ENCODE measurements around the gene NUP62CL.
A peak's percentile ranks its signal among the peaks of the same experiment; 100 is the strongest.
"Not testable (repeated sequence)": the region's sequence is repeated elsewhere in the genome, so short reads cannot be mapped to it uniquely, and the experiment has no call there.

The NUP62CL gene

GRCh38 chrX:107167163-107167921, 38.9 kb downstream of the NUP62CL start:
- no peak for ATAC-seq
- no peak overlapping the region for H3K27ac Mint-ChIP-seq

GRCh38 chrX:107157618-107158017, 48.6 kb downstream of the NUP62CL start:
- not testable (repeated sequence) for H3K27me3 Mint-ChIP-seq, ATAC-seq, H3K4me1 Mint-ChIP-seq, H3K4me3 Mint-ChIP-seq, H3K9me3 Mint-ChIP-seq, H3K36me3 Mint-ChIP-seq, H3K27ac Mint-ChIP-seq

More at GRCh38 chrX:107167163-107167921, 38.9 kb downstream of the NUP62CL start:
- Mint-ChIP-seq H3K4me3 (no peak overlapping the region), H3K9me3 (no peaks in the 10 kb centered on the region), H3K36me3 (no peaks in the 10 kb centered on the region), H3K27me3 (no peaks in the 10 kb centered on the region), H3K4me1 (no peaks in the 10 kb centered on the region)

- not testable (repeated sequence) for ATAC-seq, H3K4me1 Mint-ChIP-seq, H3K9me3 Mint-ChIP-seq, H3K36me3 Mint-ChIP-seq, H3K27ac Mint-ChIP-seq, H3K27me3 Mint-ChIP-seq
- peak overlapping the region; percentile 50 for H3K4me3 Mint-ChIP-seq
These were observed 50.4 kb downstream of the NUP62CL start for GRCh38 chrX:107155621-107156430.

- no peak for ATAC-seq
- H3K9me3 Mint-ChIP-seq, result no peaks in the 10 kb centered on the region
- H3K4me3 Mint-ChIP-seq, result peak overlapping the region; percentile 50
- H3K27ac Mint-ChIP-seq, result no peak overlapping the region
- no peaks in the 10 kb centered on the region for H3K27me3 Mint-ChIP-seq
- H3K4me1 Mint-ChIP-seq, result no peaks in the 10 kb centered on the region
- no peaks in the 10 kb centered on the region for H3K36me3 Mint-ChIP-seq
These were observed 51.2 kb downstream of the NUP62CL start for GRCh38 chrX:107154787-107155620.

- Mint-ChIP-seq H3K27ac (no peak overlapping the region), H3K4me3 (no peak overlapping the region), H3K4me1 (no peaks in the 10 kb centered on the region), H3K27me3 (no peaks in the 10 kb centered on the region), H3K36me3 (no peaks in the 10 kb centered on the region), H3K9me3 (no peaks in the 10 kb centered on the region)
- no peak for ATAC-seq
These were observed 53.2 kb downstream of the NUP62CL start for GRCh38 chrX:107153005-107153404.

GRCh38 chrX:107146670-107147069, 59.6 kb downstream of the NUP62CL start:
- no peak overlapping the region for H3K4me3 Mint-ChIP-seq
- ATAC-seq, result no peak
- H3K36me3 Mint-ChIP-seq, result no peaks in the 10 kb centered on the region
- H3K9me3 Mint-ChIP-seq, result no peaks in the 10 kb centered on the region
- H3K4me1 Mint-ChIP-seq, result no peaks in the 10 kb centered on the region
- H3K27me3 Mint-ChIP-seq, result no peaks in the 10 kb centered on the region
- no peak overlapping the region for H3K27ac Mint-ChIP-seq

- H3K4me3 Mint-ChIP-seq, result no peak overlapping the region
- ATAC-seq, result no peak
- no peak overlapping the region for H3K27ac Mint-ChIP-seq
- no peaks in the 10 kb centered on the region for H3K27me3 Mint-ChIP-seq
- no peaks in the 10 kb centered on the region for H3K9me3 Mint-ChIP-seq
- H3K4me1 Mint-ChIP-seq, result no peaks in the 10 kb centered on the region
- no peaks in the 10 kb centered on the region for H3K36me3 Mint-ChIP-seq
These were observed 70.3 kb downstream of the NUP62CL start for GRCh38 chrX:107135965-107136307.

GRCh38 chrX:107135049-107135964, 70.9 kb downstream of the NUP62CL start:
- Mint-ChIP-seq H3K27me3 (no peaks in the 10 kb centered on the region), H3K4me1 (no peaks in the 10 kb centered on the region), H3K4me3 (no peak overlapping the region), H3K9me3 (no peaks in the 10 kb centered on the region), H3K27ac (no peak overlapping the region), H3K36me3 (no peaks in the 10 kb centered on the region)
- no peak for ATAC-seq

GRCh38 chrX:107123750-107124149, 82.5 kb downstream of the NUP62CL start:
- no peak overlapping the region for H3K4me3 Mint-ChIP-seq
- H3K9me3 Mint-ChIP-seq, result no peaks in the 10 kb centered on the region
- ATAC-seq, result no peak
- H3K36me3 Mint-ChIP-seq, result no peaks in the 10 kb centered on the region
- no peak overlapping the region for H3K27ac Mint-ChIP-seq
- no peaks in the 10 kb centered on the region for H3K4me1 Mint-ChIP-seq
- no peaks in the 10 kb centered on the region for H3K27me3 Mint-ChIP-seq

- Mint-ChIP-seq H3K27ac (peak overlapping the region; percentile 96), H3K4me1 (peaks cover 21% of the 10 kb centered on the region), H3K27me3 (no peaks in the 10 kb centered on the region), H3K36me3 (peaks cover 20% of the 10 kb centered on the region), H3K9me3 (no peaks in the 10 kb centered on the region), H3K4me3 (peak overlapping the region; percentile 100)
- ATAC-seq, result no peak
These were observed 87.0 kb downstream of the NUP62CL start for GRCh38 chrX:107119283-107119682.

GRCh38 chrX:107118322-107119147, 87.7 kb downstream of the NUP62CL start, which contains the start of gene RBM41:
TSS of gene RBM41 (minus strand) at chrX:107118822. CDS start at chrX:107118773, 49 bp downstream.
- peak within 1 kb of the TSS; percentile 96 for H3K27ac Mint-ChIP-seq
- peak; percentile 100 for ATAC-seq
- H3K9me3 Mint-ChIP-seq, result no peaks in the 10 kb centered on the region
- H3K36me3 Mint-ChIP-seq, result peaks cover 28% of the 10 kb centered on the region
- peak within 1 kb of the TSS; percentile 100 for H3K4me3 Mint-ChIP-seq
- peaks cover 28% of the 10 kb centered on the region for H3K4me1 Mint-ChIP-seq
- H3K27me3 Mint-ChIP-seq, result no peaks in the 10 kb centered on the region

GRCh38 chrX:107117993-107118321, 88.3 kb downstream of the NUP62CL start:
- Mint-ChIP-seq H3K4me1 (peaks cover 28% of the 10 kb centered on the region), H3K36me3 (peaks cover 31% of the 10 kb centered on the region), H3K27ac (peak overlapping the region; percentile 96), H3K4me3 (peak overlapping the region; percentile 100), H3K27me3 (no peaks in the 10 kb centered on the region), H3K9me3 (no peaks in the 10 kb centered on the region)
- ATAC-seq, result no peak

- no peak overlapping the region for H3K4me3 Mint-ChIP-seq
- no peak for ATAC-seq
- H3K27ac Mint-ChIP-seq, result no peak overlapping the region
- no peaks in the 10 kb centered on the region for H3K27me3 Mint-ChIP-seq
- H3K9me3 Mint-ChIP-seq, result no peaks in the 10 kb centered on the region
- peaks cover 46% of the 10 kb centered on the region for H3K36me3 Mint-ChIP-seq
- peaks cover 17% of the 10 kb centered on the region for H3K4me1 Mint-ChIP-seq
These were observed 98.8 kb downstream of the NUP62CL start for GRCh38 chrX:107107459-107107858.

- H3K4me1 Mint-ChIP-seq, result peaks cover 11% of the 10 kb centered on the region
- ATAC-seq, result no peak
- H3K27ac Mint-ChIP-seq, result no peak overlapping the region
- no peaks in the 10 kb centered on the region for H3K27me3 Mint-ChIP-seq
- no peaks in the 10 kb centered on the region for H3K9me3 Mint-ChIP-seq
- peaks cover 50% of the 10 kb centered on the region for H3K36me3 Mint-ChIP-seq
- H3K4me3 Mint-ChIP-seq, result no peak overlapping the region
These were observed 103.3 kb downstream of the NUP62CL start for GRCh38 chrX:107102980-107103379.

Data from stimulated activated memory B cell treated with anti-CD40 and anti-IgM and Interleukin-4, amounts not matched to agents 10 μg/mL and 1 μg/mL and 100 μg/mL, for 72 hours (primary cell).